GM23338 (cell line): ENCODE results near the gene ADTRP.

Source experiments
- CREB1 ChIP-seq: fragments of 250-450 bp; sonication (Bioruptor Pico); IDR thresholded peaks from 2 replicates; pipeline ENCODE4 v1.5.0; 2020; ENCODE audit warnings: low read depth, mild to moderate bottlenecking, moderate library complexity
- EZH2 ChIP-seq: fragments of 200-600 bp; sonication (generic); IDR thresholded peaks from one replicate; pipeline ENCODE4 v1.8.0; 2017; ENCODE audit warnings: antibody characterized with exemption, mild to moderate bottlenecking, low read depth; ENCODE audit not compliant: unreplicated experiment
- EZH2phosphoT487 ChIP-seq: fragments of 200-600 bp; sonication (generic); IDR thresholded peaks from one replicate; pipeline ENCODE4 v1.8.1; 2018; ENCODE audit warnings: antibody characterized with exemption; ENCODE audit not compliant: unreplicated experiment
- JUNB ChIP-seq: IDR thresholded peaks from one replicate; pipeline ENCODE4 v1.6.1; 2016; ENCODE audit warnings: antibody characterized with exemption; ENCODE audit not compliant: unreplicated experiment
- NANOG ChIP-seq: IDR thresholded peaks from 2 replicates; pipeline ENCODE4 v1.6.1; 2016; ENCODE audit warnings: antibody characterized with exemption, borderline replicate concordance
- POLR2AphosphoS5 ChIP-seq: IDR thresholded peaks from 2 replicates; pipeline ENCODE4 v1.6.1; 2016; ENCODE audit warnings: antibody characterized with exemption, low read depth
- STAT1 ChIP-seq: IDR thresholded peaks from one replicate; pipeline ENCODE4 v1.6.1; 2016; ENCODE audit warnings: antibody characterized with exemption; ENCODE audit not compliant: unreplicated experiment
- ZNF114 ChIP-seq: fragments of 250-450 bp; sonication (Bioruptor Pico); IDR thresholded peaks from 2 replicates; pipeline ENCODE4 v1.5.0; 2020; ENCODE audit warnings: mild to moderate bottlenecking, moderate library complexity
- ZNF331 ChIP-seq: fragments of 250-450 bp; sonication (Bioruptor Pico); IDR thresholded peaks from 2 replicates; pipeline ENCODE4 v1.5.0; 2020; ENCODE audit warnings: low read depth, mild to moderate bottlenecking, moderate library complexity
- TF ChIP-seq, protein P1 (sequence below), 2 experiments: fragments of 200-600 bp in 1 of 2; sonication (generic) in 1 of 2; conservative IDR thresholded peaks; 2 replicates each; pipeline versions ENCODE4 v1.5.1 to v1.6.1; 2016 to 2017; ENCODE audit warnings: antibody characterized with exemption in 2 of 2, low read depth in 2 of 2, mild to moderate bottlenecking in 2 of 2, moderate library complexity in 1 of 2
- TF ChIP-seq, protein P2 (sequence below): IDR thresholded peaks from one replicate; pipeline ENCODE4 v1.6.1; 2018; ENCODE audit warnings: antibody characterized with exemption; ENCODE audit not compliant: unreplicated experiment
- TF ChIP-seq, protein P3 (sequence below): IDR thresholded peaks from 2 replicates; pipeline ENCODE4 v1.6.1; 2016; ENCODE audit warnings: antibody characterized with exemption
- TF ChIP-seq, protein P4 (sequence below): fragments of 250-450 bp; sonication (Bioruptor Pico); IDR thresholded peaks from 2 replicates; pipeline ENCODE4 v1.5.0; 2020; ENCODE audit warnings: mild to moderate bottlenecking, moderate library complexity

DNA sequence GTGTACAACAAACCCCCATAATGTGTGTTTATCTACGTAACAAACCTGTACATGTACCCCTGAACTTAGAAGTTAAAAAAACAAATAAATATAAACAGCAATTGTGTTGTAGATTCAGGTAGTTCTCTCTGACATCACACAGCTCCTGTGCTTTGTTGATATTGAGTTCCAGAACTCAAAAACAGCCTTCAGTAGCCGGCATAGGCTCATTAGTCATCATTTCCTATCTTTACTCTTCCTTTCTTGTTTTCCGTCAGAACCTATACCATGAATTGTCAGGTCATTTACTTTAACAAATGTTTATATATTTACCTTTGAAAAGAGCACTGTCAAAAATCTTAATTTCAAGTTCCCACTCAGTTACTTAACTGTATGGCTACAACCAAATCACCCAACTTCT is 88.8 kb downstream of the ADTRP start:
- TF ChIP-seq, protein P1, sequence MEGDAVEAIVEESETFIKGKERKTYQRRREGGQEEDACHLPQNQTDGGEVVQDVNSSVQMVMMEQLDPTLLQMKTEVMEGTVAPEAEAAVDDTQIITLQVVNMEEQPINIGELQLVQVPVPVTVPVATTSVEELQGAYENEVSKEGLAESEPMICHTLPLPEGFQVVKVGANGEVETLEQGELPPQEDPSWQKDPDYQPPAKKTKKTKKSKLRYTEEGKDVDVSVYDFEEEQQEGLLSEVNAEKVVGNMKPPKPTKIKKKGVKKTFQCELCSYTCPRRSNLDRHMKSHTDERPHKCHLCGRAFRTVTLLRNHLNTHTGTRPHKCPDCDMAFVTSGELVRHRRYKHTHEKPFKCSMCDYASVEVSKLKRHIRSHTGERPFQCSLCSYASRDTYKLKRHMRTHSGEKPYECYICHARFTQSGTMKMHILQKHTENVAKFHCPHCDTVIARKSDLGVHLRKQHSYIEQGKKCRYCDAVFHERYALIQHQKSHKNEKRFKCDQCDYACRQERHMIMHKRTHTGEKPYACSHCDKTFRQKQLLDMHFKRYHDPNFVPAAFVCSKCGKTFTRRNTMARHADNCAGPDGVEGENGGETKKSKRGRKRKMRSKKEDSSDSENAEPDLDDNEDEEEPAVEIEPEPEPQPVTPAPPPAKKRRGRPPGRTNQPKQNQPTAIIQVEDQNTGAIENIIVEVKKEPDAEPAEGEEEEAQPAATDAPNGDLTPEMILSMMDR (conservative IDR thresholded peaks at IDR 0.05; ENCODE audit: low read depth in 2 of 2) = no peak
- TF ChIP-seq ZNF331 (CRISPR knock-in tag) (no peak), EZH2 (no peak), EZH2phosphoT487 (no peak), POLR2AphosphoS5 (no peak), ZNF114 (CRISPR knock-in tag) (no peak), CREB1 (CRISPR knock-in tag) (no peak), JUNB (no peak), NANOG (no peak), STAT1 (no peak)
- TF ChIP-seq, protein P2, sequence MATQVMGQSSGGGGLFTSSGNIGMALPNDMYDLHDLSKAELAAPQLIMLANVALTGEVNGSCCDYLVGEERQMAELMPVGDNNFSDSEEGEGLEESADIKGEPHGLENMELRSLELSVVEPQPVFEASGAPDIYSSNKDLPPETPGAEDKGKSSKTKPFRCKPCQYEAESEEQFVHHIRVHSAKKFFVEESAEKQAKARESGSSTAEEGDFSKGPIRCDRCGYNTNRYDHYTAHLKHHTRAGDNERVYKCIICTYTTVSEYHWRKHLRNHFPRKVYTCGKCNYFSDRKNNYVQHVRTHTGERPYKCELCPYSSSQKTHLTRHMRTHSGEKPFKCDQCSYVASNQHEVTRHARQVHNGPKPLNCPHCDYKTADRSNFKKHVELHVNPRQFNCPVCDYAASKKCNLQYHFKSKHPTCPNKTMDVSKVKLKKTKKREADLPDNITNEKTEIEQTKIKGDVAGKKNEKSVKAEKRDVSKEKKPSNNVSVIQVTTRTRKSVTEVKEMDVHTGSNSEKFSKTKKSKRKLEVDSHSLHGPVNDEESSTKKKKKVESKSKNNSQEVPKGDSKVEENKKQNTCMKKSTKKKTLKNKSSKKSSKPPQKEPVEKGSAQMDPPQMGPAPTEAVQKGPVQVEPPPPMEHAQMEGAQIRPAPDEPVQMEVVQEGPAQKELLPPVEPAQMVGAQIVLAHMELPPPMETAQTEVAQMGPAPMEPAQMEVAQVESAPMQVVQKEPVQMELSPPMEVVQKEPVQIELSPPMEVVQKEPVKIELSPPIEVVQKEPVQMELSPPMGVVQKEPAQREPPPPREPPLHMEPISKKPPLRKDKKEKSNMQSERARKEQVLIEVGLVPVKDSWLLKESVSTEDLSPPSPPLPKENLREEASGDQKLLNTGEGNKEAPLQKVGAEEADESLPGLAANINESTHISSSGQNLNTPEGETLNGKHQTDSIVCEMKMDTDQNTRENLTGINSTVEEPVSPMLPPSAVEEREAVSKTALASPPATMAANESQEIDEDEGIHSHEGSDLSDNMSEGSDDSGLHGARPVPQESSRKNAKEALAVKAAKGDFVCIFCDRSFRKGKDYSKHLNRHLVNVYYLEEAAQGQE = no peak
- TF ChIP-seq, protein P3, sequence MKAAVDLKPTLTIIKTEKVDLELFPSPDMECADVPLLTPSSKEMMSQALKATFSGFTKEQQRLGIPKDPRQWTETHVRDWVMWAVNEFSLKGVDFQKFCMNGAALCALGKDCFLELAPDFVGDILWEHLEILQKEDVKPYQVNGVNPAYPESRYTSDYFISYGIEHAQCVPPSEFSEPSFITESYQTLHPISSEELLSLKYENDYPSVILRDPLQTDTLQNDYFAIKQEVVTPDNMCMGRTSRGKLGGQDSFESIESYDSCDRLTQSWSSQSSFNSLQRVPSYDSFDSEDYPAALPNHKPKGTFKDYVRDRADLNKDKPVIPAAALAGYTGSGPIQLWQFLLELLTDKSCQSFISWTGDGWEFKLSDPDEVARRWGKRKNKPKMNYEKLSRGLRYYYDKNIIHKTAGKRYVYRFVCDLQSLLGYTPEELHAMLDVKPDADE = no peak
- TF ChIP-seq, protein P4, sequence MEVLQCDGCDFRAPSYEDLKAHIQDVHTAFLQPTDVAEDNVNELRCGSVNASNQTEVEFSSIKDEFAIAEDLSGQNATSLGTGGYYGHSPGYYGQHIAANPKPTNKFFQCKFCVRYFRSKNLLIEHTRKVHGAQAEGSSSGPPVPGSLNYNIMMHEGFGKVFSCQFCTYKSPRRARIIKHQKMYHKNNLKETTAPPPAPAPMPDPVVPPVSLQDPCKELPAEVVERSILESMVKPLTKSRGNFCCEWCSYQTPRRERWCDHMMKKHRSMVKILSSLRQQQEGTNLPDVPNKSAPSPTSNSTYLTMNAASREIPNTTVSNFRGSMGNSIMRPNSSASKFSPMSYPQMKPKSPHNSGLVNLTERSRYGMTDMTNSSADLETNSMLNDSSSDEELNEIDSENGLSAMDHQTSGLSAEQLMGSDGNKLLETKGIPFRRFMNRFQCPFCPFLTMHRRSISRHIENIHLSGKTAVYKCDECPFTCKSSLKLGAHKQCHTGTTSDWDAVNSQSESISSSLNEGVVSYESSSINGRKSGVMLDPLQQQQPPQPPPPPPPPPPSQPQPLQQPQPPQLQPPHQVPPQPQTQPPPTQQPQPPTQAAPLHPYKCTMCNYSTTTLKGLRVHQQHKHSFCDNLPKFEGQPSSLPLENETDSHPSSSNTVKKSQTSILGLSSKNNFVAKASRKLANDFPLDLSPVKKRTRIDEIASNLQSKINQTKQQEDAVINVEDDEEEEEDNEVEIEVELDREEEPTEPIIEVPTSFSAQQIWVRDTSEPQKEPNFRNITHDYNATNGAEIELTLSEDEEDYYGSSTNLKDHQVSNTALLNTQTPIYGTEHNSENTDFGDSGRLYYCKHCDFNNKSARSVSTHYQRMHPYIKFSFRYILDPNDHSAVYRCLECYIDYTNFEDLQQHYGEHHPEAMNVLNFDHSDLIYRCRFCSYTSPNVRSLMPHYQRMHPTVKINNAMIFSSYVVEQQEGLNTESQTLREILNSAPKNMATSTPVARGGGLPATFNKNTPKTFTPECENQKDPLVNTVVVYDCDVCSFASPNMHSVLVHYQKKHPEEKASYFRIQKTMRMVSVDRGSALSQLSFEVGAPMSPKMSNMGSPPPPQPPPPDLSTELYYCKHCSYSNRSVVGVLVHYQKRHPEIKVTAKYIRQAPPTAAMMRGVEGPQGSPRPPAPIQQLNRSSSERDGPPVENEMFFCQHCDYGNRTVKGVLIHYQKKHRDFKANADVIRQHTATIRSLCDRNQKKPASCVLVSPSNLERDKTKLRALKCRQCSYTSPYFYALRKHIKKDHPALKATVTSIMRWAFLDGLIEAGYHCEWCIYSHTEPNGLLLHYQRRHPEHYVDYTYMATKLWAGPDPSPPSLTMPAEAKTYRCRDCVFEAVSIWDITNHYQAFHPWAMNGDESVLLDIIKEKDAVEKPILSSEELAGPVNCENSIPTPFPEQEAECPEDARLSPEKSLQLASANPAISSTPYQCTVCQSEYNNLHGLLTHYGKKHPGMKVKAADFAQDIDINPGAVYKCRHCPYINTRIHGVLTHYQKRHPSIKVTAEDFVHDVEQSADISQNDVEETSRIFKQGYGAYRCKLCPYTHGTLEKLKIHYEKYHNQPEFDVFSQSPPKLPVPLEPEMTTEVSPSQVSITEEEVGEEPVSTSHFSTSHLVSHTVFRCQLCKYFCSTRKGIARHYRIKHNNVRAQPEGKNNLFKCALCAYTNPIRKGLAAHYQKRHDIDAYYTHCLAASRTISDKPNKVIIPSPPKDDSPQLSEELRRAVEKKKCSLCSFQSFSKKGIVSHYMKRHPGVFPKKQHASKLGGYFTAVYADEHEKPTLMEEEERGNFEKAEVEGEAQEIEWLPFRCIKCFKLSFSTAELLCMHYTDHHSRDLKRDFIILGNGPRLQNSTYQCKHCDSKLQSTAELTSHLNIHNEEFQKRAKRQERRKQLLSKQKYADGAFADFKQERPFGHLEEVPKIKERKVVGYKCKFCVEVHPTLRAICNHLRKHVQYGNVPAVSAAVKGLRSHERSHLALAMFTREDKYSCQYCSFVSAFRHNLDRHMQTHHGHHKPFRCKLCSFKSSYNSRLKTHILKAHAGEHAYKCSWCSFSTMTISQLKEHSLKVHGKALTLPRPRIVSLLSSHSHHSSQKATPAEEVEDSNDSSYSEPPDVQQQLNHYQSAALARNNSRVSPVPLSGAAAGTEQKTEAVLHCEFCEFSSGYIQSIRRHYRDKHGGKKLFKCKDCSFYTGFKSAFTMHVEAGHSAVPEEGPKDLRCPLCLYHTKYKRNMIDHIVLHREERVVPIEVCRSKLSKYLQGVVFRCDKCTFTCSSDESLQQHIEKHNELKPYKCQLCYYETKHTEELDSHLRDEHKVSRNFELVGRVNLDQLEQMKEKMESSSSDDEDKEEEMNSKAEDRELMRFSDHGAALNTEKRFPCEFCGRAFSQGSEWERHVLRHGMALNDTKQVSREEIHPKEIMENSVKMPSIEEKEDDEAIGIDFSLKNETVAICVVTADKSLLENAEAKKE (CRISPR knock-in tag) = no peak
